ENCODE measurements around the gene WDR70.
"Not testable (repeated sequence)": the region's sequence is repeated elsewhere in the genome, so short reads cannot be mapped to it uniquely, and the experiment has no call there.

Gene WDR70

DNA sequence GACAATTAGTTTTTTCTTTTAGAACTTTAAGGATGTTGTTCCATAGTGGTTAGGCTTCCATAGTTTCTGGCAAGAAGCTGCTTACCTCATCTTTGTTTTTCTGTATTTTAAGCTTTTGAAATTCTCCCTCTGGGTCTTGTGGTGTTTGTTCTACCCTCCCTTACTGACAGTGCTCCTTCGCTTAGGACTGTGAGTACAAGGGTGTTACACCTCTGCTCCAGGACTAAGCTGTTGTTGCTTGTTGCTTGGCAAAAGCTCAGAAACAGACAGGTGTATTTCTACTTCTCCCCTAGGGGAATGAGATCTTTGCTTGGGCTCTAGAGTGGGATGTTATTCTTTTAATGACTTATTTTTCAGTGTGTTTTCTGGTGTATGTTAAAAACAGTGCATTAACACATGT lies 225.2 kb downstream of the WDR70 start:
- intact Hi-C loops (cut with DNase I) = no loop called here
- no peak for DNase-seq

DNA sequence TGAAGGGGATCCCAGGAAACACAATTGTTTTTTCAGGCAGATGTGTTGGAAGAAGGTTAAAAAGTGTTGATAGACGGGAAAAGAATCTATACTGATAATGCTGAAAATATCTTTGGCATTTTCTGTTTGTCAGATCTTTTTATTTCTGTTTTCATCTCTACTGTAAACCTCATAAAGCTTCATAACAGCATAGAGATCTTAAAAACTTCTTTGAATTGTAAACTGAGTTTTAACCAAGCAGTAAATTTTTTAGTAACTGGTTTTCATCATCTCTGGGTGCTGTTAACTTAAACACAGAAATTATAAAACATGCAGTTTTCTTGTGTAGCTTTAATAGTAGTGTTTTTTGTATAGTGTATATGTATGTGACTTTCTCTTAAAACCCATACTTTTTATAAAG lies 227.0 kb downstream of the WDR70 start:
- intact Hi-C loops (cut with DNase I) = no loop called here
- no peak for DNase-seq

DNA sequence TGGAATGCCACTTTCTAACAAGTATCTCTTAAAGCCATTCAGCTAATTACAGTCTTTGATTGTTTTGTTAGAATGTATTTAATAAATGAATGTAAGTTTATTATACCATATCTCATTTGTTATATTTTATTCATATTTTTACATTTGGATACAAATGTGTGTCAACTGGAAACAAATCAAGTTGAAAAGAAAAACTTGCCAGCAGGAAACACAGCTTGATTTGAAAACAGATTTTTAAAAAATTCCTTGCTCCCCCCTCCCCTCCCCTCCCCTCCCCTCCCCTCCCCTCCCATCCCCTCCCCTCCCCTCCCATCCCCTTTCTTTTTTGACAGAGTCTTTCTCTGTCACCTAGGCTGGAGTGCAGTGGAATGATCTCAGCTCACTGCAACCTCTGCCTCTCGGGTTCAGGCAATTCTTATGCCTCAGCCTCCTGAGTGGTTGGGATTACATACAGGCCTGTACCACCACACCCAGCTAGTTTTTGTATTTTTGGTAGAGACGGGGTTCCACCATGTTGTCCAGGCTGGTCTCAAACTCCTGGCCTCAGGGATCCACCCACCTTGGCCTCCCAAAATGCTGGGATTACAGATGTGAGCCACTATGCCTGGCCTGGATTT lies 227.6 kb downstream of the WDR70 start:
- intact Hi-C loops (cut with DNase I) = no loop called here
- no peak for DNase-seq

DNA sequence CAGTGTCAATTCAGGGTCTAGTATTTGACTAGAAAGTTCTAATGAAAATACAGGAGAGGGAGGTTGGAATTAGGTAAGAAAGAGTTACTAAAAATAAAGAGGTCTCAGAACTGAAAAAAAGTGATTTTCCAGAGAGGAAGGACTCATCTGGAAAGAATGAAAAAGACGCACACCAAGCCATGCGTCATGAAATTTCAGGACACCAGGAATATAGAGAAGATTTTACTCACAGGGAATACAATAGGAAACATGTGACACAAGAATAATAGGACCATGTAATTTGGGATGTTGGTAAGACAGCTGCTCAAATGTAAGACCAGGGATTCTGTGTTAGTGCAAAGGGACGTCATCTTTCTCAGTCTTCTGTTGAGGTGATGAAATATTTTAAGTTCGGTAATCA lies 236.1 kb downstream of the WDR70 start:
- intact Hi-C loops (cut with DNase I) = no loop called here
- DNase-seq = no peak

DNA sequence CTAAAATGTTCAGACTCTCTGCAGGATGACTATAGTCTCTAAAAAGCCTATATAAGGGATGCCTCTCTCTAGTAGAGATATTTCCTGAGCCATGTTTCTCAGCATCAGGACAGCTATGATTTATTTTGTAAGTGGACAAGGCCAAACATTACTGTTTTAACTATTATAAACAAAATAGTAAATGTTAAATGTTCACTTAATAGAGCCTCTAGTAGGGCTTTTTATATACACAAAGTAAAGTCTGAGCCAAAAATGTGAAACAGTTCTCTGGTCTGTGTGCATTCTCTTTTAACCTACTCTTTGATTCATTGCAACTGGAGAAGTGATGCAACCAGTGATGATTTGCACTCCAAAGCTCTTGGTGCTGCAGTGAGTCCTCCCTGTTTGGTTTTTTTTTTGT lies 240.2 kb downstream of the WDR70 start:
- intact Hi-C loops (cut with DNase I) = no loop called here
- no peak for DNase-seq

DNA sequence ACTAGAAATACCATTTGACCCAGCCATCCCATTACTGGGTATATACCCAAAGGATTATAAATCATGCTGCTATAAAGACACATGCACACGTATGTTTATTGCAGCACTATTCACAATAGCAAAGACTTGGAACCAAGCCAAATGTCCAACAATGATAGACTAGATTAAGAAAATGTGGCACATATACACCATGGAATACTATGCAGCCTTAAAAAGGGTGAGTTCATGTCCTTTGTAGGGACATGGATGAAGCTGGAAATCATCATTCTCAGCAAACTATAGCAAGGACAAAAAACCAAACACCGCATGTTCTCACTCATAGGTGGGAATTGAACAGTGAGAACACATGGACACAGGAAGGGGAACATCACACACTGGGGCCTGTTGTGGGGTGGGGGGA lies 243.2 kb downstream of the WDR70 start:
- intact Hi-C loops (cut with DNase I); DNase-seq: not testable (repeated sequence)

DNA sequence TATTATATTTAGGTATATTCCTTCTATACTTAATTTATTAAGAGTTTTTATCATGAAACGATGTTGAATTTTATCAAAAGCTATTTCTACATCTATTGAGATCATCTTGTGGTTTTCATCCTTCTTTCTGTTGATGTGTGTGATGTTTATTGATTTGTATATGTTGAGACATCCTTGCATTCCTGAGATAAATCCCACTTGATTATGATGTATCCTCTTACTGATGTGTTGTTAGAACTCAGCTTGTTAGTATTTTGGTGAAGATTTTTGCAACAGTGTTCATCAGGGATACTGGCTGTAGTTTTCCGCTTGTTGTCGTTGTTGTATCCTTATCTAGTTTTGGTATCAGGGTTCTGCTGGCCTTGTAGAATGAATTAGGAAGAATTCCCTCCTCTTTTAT lies 247.1 kb downstream of the WDR70 start:
- intact Hi-C loops (cut with DNase I) = no loop called here
- no peak for DNase-seq

DNA sequence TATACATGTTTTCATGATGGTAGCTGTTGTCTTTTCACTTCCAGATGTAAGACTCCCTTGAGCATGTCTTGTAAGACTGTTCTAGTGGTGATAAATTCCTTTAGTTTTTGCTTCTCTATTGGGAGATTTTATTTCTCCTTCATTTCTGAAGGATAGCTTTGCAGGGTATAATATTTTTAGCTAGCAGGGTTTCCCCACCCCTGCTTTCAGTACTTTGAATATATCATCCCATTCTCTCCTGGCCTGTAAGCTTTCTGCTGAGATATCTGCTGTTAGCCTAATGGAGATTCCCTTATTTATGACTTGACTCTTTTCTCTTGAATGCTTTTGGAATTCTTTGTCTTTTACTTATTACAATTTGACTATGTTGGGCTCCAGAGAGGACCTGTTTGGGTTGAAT lies 249.8 kb downstream of the WDR70 start:
- intact Hi-C loops (cut with DNase I) = no loop called here
- DNase-seq = no peak

DNA sequence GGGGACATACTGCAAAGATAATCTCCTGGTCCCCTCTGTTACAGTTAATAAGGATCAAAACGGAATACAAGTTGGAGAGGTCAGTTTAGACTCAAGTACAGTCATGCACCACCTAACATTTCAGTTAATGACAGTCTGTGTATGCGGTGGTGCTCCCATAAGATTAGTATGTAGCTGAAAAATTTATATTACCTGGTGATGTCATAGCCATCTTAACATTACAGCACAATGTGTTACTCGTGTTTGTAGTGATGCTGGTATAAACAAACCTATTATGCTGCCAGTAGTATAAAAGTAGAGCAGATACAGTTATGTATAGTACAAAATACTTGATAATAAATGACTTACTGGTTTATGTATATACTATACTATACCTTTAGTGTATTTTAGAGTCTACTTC lies 252.8 kb downstream of the WDR70 start:
- no peak for DNase-seq
- intact Hi-C loops (cut with DNase I) = no loop called here

DNA sequence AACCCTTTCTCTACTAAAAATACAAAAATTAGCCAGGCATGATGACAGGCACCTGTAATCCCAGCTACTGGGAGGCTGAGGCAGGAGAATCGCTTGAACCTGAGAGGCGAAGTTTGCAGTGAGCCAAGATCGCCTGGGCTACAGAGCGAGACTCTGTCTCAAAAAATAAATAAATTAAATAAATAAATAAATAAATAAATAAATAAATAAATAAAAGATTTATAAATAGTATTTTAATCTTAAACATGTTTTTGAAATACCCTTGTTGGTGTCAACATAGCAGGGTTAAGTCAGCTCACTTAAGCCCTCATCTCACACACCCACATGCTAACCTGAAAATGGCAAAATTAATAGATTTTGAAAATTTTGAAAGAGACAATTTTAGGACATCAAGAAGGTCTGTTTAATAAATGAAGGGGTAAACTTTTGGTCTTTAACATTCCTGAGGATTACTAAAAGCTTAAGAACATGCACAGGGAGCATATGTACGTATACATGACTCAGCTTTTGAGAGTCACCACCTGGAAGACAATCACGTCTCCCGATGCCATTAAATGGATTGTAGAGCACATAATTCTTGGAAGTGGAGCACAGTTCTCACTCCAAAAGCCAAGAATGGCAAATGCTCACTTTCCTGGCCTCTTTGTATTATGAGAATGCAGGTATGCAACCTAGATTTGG lies 258.2 kb downstream of the WDR70 start:
- DNase-seq = no peak
- intact Hi-C loops (cut with DNase I) = no loop called here

DNA sequence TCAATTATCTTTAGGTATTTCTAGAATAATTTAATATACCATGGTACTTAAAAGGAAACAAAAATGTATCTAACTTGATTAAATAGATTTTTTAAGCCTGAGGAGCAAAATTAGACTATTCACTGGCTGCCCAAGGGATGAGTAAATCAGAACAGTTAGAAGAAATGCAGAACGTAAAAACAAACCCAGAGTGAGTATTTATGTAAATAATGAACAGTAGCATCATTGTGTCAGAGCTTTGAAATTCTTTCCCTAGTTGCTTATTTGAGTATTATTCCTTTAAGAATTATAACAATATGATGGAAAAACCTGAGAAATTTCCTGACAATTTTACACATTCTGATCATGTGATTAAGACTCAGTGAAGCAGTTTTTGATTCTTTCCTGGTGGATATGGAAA lies 259.8 kb downstream of the WDR70 start:
- intact Hi-C loops (cut with DNase I) = no loop called here
- no peak for DNase-seq

DNA sequence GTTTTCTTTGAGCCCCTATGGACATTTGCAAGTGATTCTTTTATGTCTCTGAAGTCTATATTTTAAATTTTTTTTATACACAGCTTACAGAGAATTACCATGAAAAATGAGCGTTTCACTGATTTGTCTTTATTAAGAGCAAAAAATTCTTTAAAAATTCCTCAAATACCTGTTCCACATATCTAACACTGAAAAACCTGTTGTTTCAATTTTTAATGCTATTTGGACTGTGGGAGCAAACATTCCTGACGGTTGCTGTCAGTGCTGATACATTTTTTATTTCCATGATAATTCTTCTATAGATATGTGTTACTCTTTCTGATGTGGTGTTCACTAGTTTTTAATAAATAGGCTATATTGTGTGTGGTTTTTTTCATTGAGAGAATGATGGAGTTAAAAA lies 261.0 kb downstream of the WDR70 start:
- no peak for DNase-seq

DNA sequence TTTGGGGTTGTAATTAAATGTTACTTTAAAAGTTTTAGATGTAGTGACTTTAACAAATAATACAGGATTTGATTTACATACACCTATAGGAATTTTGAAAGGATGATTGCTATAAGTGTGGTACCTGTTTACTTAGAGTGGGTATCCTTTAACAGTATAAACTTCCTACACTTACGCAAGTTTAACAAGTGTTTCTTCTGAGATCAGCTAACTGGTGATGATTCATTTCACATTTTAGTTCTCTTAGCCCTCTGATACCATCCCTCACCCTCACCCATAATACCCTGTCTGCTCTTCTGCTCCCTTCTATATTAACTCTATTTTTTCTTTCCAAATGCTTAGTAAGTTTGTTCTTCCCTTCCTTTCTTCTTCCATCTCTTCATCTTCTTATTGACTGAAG lies 262.8 kb downstream of the WDR70 start:
- intact Hi-C loops (cut with DNase I) = no loop called here
- no peak for DNase-seq

More for the DNA sequence above, 261.0 kb downstream of the WDR70 start:
- intact Hi-C loops (cut with DNase I) = no loop called here

DNA sequence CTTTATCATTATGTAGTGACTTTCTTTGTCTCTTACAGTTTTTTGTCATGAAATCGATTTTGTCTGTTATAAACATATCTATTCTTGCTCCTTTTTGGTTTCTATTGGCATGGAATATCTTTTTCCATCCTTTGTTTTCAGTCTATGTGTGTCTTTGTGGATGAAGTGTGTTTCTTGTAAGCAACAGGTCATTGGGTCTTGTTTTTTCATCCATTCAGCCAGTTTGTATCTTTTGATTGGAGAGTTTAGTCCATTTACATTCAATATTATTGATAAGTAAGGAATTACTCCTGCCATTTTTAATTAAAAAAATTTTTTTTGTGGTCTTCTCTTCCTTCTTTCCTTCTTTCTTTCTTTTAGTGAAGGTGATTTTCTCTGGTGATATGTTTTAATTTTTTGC lies 266.6 kb downstream of the WDR70 start:
- intact Hi-C loops (cut with DNase I) = no loop called here
- DNase-seq = no peak

DNA sequence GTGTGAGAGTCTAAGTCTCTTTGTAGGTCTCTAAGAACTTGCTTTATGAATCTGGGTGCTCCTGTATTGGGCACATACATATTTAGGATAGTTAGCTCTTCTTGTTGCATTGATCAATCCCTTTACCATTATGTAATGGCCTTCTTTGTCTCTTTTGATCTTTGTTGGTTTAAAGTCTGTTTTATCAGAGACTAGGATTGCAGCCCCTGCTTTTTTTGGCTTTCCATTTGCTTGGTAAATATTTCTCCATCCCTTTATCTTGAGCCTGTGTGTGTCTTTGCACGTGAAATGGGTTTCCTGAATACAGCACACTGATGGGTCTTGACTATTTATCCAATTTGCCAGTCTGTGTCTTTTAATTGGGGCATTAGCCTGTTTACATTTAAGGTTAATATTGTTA lies 275.4 kb downstream of the WDR70 start:
- DNase-seq; intact Hi-C loops (cut with DNase I): not testable (repeated sequence)

DNA sequence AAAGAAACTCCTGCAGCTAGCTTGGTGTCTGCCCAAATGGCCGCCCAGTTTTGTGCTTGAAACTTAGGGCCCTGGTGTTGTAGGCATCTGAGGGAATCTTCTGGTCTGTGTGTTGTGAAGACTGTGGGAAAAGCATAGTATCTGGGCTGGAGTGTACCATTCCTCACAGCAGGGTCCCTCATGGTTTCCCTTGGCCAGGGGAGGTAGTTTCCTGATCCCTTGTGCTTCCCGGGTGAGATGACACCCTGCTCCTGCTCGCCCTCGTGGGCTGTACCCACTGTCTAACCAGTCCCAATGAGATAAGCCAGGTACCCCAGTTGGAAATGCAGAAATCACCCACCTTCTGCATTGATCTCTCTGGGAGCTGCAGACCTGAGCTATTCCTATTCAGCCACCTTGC lies 277.9 kb downstream of the WDR70 start:
- intact Hi-C loops (cut with DNase I) = no loop called here
- no peak for DNase-seq

DNA sequence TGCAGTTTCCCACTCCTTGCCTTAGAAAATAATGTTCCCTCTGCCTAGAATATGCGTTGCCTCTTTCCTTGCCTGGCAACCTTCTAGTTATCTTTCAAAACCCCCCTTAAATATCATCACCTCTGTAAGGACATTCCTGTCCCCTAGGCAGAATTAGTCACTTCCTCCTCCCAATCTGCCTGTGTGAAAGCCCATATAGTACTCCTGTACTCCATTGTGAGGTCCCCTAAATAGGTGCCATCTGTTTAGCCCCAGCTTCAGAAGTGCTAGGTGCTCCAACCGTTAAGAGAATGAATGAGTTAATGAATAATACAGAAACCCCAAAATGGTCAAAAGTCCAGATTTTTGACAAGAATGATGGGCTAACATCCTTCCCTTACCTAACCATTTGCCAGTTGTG lies 279.3 kb downstream of the WDR70 start:
- DNase-seq = no peak
- intact Hi-C loops (cut with DNase I) = no loop called here

DNA sequence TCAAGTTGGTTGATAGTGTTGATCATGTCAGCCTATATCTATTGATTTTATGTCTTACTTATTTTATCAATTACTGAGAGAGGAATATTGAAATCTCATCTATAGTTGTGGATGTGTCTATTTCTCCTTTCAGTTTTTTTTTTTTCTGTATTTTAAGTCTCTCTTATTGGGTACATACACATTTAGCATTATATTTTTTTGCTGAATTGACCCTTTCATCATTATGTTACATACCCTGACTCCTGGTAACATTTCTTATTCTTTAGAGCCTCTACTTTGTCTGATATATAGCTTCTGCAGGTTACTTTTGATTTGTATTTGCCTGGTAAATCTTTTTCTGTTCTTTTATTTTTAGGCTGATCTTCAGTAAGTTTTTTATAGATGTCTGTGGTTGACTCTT lies 281.2 kb downstream of the WDR70 start:
- intact Hi-C loops (cut with DNase I) = no loop called here
- no peak for DNase-seq

DNA sequence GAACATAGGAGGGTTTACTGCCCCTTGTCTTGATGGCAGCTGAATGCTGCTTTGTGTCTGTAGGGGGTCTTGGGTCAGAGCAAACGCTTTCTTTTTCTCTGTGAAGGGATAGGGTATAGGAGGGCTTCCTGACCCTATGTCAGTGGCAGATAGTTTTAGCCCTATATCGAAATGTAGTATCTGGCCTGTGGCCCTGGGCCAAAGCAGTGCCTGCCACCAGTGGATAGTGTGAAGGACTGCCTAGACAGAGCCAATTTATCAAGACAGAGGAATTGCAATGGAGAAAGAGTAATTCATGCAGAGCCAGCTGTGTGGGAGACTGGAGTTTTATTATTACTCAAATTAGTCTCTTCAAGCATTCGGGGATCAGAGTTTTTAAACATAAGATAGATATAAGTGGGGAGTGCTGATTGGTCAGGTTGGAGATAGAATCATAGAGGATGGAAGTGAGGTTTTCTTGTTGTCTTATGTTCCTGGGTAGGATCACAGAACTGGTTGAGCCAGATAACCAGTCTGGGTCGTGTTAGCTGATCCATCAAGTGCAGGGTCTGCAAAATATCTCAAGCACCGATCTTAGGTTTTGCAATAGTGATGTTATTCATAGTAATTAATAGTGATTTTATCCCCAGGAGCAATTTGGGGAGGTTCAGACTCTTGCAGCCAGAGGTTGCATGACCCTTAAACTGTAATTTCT lies 282.3 kb downstream of the WDR70 start:
- intact Hi-C loops (cut with DNase I) = no loop called here
- peak in 9 of 42 donors; percentile 3 to 55 (median 20) for DNase-seq

DNA sequence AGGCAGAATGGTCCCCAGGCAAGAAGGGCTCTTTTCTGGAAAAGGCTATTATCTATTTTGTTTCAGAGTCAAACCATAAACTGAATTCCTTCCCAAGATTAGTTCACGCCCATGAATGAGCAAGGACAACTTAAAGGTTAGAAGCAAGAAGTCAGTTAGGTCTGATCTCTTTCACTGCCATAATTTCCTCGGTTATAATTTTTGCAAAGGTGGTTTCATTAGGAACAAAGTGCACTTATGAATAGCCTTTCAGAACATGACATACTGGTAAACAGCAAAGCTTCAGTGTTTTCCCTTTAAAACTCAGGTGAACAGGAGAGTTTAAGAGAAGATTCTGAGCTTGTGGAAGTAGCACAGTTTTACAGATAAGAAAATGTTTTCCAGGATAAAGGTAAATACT lies 282.8 kb downstream of the WDR70 start:
- no peak for DNase-seq
- intact Hi-C loops (cut with DNase I) = no loop called here

DNA sequence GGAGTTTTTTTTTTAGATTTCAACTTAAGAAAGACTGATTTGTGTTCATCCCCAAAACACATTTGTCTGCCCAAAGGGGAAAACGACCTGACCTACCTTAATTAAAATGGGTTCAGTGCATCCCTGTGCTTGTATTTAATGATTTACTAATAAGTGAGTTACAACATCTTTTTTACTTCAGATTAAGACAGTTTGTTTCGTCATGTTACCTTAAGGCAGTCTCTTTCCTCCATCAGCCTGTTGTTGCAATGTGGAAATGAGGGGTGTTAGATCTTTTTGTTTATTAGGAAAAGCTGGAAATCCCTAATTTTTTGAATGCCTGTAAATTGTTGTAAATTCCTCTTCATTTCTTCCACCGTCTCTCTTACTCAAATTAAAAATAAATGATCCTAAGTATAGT lies 283.2 kb downstream of the WDR70 start:
- intact Hi-C loops (cut with DNase I) = no loop called here
- no peak for DNase-seq

All from head of caudate nucleus (tissue), 42 donors.